AG10803 (cell line): ENCODE data around the gene MICU1.
A peak's percentile ranks its signal among the peaks of the same experiment; 100 is the strongest.

Experiments
- DNase-seq: peaks from one replicate; pipeline ENCODE4 v3.0.0; 2010; ENCODE audit warnings: low read depth
- H3K4me3 ChIP-seq: 2 replicates; pipeline ENCODE4 v1.5.1; 2011; ENCODE audit warnings: mild to moderate bottlenecking, low read length, control low read depth
- TF ChIP-seq, protein P1 (sequence below): conservative IDR thresholded peaks from 2 replicates; pipeline ENCODE4 v1.5.1; 2011; ENCODE audit warnings: mild to moderate bottlenecking, low read length, control low read depth, inconsistent platforms

The MICU1 gene

DNA sequence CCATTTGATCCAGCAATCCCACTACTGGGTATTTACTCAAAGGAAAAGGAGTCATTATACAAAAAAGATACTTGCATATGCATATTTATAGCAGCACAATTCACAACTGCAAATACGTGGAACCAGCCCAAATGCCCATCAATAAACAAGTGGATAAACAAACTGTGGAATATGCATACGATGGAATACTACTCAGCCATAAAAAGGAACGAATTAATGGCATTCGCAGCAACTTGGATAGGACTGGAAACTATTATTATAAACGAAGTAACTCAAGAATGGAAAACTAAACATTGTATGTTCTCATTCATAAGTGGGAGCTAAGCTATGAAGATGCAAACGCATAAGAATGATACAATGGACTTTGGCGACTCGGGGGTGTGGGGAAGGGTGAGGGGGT is 108.6 kb downstream of the MICU1 start:
- DNase-seq: no peak
- H3K4me3 ChIP-seq: no peak overlapping the region
- TF ChIP-seq, protein P1, sequence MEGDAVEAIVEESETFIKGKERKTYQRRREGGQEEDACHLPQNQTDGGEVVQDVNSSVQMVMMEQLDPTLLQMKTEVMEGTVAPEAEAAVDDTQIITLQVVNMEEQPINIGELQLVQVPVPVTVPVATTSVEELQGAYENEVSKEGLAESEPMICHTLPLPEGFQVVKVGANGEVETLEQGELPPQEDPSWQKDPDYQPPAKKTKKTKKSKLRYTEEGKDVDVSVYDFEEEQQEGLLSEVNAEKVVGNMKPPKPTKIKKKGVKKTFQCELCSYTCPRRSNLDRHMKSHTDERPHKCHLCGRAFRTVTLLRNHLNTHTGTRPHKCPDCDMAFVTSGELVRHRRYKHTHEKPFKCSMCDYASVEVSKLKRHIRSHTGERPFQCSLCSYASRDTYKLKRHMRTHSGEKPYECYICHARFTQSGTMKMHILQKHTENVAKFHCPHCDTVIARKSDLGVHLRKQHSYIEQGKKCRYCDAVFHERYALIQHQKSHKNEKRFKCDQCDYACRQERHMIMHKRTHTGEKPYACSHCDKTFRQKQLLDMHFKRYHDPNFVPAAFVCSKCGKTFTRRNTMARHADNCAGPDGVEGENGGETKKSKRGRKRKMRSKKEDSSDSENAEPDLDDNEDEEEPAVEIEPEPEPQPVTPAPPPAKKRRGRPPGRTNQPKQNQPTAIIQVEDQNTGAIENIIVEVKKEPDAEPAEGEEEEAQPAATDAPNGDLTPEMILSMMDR: no peak

DNA sequence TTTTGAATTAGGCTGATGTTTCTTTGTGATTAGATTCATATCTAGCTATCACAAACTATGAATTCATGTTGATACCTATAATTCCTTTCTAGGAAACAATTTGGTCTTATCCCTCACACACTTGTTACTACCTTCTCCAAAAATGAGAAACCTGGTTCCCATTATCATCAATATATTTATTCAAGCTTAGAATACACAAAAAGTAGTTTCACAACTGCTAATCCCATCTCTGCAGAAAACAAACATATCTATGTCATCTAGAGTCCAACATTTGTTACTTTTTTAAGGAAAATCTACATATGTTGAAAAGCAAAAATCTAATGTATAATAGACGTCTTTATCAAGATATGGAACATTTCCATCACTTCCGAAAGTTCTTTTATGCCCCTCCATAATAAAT is 110.4 kb downstream of the MICU1 start:
- DNase-seq: no peak
- TF ChIP-seq, protein P1: no peak
- no peak overlapping the region for H3K4me3 ChIP-seq

DNA sequence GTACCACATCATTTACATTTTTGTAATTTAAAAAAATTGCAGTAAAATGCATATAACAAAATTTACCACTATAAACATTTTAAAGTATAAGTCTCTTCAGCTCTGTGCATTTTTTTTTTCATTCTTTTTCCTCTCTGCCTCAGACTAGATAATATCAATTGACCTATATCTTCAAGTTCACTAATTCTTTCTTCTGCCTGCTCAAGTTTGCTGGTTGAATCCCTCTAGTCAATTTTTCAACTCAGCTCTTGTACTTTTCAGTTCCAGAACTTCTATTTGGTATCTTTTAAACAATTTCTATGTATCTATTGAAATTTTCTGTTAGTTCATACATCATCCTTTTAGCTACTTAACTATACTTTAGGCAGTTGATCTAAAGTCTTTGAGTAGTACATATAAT is 112.0 kb downstream of the MICU1 start:
- DNase-seq: no peak
- TF ChIP-seq, protein P1: no peak
- no peak overlapping the region for H3K4me3 ChIP-seq

DNA sequence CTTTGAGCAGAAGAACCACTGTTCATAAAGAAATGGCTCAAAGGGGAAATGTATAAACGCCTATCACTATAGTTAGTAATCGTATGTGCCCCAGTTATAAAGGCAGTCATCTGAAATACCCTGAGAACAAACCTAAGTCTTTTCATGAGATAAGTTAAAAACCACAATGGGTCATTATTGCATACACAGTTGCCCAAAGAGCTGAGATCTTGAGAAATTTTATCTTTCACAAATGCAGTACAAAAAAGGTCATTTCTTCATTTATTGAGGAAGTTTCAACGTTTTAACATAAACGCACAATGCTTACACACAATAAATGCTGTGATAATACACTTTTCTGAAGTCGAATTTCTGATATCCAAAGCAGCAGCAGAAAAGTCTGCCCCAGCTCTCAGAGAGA is 114.4 kb downstream of the MICU1 start:
- no peak overlapping the region for H3K4me3 ChIP-seq
- no peak for DNase-seq
- TF ChIP-seq, protein P1: no peak

DNA sequence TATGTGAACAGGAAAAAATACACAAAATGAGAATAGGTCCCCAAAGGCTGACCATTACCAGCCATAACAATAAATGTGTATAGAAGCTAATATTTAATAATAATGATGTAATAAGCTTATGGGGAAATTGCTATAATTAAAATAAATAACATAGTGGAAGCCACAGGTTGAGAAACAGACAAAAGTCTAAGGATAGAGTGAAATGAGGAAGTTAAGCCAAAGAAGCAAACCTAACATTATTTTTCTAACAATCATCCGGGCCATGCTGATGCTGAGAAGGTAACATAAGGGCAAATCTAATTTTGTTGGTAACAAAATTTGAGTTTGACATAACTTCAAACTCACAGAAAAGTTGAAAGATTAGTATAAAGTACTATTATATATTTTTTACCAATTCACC is 115.9 kb downstream of the MICU1 start:
- TF ChIP-seq, protein P1: no peak
- DNase-seq: no peak

DNA sequence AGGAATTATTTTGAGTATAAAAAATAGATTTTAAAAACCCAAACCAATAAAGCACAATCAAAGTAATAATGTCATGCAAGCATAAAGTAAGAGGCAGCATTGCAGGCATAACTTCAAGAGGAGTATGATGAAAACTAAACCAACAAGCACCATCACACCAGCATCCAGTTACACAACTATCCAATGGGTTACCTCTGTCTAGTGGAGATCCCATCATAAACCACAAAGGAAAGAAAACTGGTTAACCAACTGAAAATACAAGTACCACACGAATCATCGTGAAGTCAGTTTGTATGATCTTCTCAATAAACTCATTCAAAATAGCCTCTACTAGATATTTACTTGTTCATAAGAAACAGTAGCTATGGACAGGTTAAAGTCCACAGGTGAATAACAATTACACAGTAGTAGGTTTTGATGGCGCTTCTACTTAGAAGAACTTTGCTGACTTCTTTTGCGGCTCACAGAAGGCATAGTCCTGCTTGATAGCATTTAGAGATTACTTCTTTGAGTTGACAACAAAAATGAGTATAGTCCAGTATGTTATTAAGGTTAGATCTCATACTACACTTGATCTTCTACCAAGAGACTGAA is 116.6 kb downstream of the MICU1 start:
- no peak overlapping the region for H3K4me3 ChIP-seq
- TF ChIP-seq, protein P1: no peak
- DNase-seq: peak; percentile 48

More for the DNA sequence above, 115.9 kb downstream of the MICU1 start:
- no peak overlapping the region for H3K4me3 ChIP-seq

DNA sequence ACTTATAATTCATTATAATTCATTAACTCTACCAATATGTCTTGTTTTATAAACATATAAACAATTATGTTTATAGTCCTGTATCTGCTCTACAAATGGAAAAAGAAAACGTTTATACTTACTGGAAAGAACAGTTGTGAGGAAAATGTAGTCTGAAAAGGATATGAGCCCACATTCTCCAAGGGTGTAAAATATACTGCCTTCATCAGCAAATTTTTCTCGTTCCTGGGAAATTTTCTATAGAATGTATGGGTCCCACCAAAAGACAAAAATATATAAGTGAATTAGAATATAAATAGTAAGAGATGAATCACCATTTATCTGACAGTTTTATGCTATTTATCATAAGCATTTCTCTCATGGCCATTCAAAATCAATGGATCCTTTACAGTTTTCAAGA is 117.8 kb downstream of the MICU1 start:
- TF ChIP-seq, protein P1: no peak
- no peak for DNase-seq
- no peak overlapping the region for H3K4me3 ChIP-seq
